H9 (cell line): Measurements from ENCODE around the gene CCNF. TPM values are rescaled to one million over a fixed set of nuclear protein-coding genes. Genes with fewer than 3 reads are reported as not detected.

Experiments used
- DNase-seq: peaks from one replicate; pipeline ENCODE4 v3.0.0-alpha.2; 2017
- H2AFZ ChIP-seq: one replicate; pipeline ENCODE4 v1.6.1; 2013; ENCODE audit warnings: mild to moderate bottlenecking, low read length, control low read depth, moderate library complexity
- H2AK5ac ChIP-seq: 2 replicates; pipeline ENCODE4 v1.6.1; 2013; ENCODE audit warnings: low read length, control low read depth, mixed read lengths; ENCODE audit not compliant: insufficient read length
- H2BK120ac ChIP-seq: one replicate; pipeline ENCODE4 v1.6.1; 2013; ENCODE audit warnings: low read depth, mild to moderate bottlenecking, low read length, control low read depth, inconsistent platforms; ENCODE audit not compliant: poor library complexity, severe bottlenecking
- H2BK12ac ChIP-seq: 2 replicates; pipeline ENCODE4 v1.6.1; 2013; ENCODE audit warnings: low read length, control low read depth, mixed read lengths, low read depth; ENCODE audit not compliant: insufficient read length
- H2BK15ac ChIP-seq: 2 replicates; pipeline ENCODE4 v1.6.1; 2013; ENCODE audit warnings: low read depth, low read length, control low read depth
- H2BK20ac ChIP-seq: one replicate; pipeline ENCODE4 v1.6.1; 2013; ENCODE audit warnings: low read depth, mild to moderate bottlenecking, low read length, control low read depth, inconsistent platforms; ENCODE audit not compliant: poor library complexity, severe bottlenecking
- H2BK5ac ChIP-seq: 2 replicates; pipeline ENCODE4 v1.6.1; 2013; ENCODE audit warnings: low read length, control low read depth, mixed read lengths; ENCODE audit not compliant: insufficient read length
- H3K14ac ChIP-seq: 2 replicates; pipeline ENCODE4 v1.6.1; 2013; ENCODE audit warnings: low read length, control low read depth; ENCODE audit not compliant: insufficient read depth
- H3K18ac ChIP-seq: 2 replicates; pipeline ENCODE4 v1.6.1; 2013; ENCODE audit warnings: low read depth, mild to moderate bottlenecking, mixed read lengths, low read length, control low read depth; ENCODE audit not compliant: insufficient read length
- H3K23ac ChIP-seq: 2 replicates; pipeline ENCODE4 v1.6.1; 2013; ENCODE audit warnings: low read length, control low read depth, mixed read lengths, low read depth; ENCODE audit not compliant: insufficient read length
- H3K23me2 ChIP-seq: 2 replicates; pipeline ENCODE4 v1.6.1; 2013; ENCODE audit warnings: low read depth, mild to moderate bottlenecking, mixed read lengths, low read length, control low read depth; ENCODE audit not compliant: insufficient read length, poor library complexity, severe bottlenecking
- H3K27ac ChIP-seq: 2 replicates; pipeline ENCODE4 v1.5.1; 2013; ENCODE audit warnings: low read length, control low read depth, mixed read lengths, low read depth; ENCODE audit not compliant: insufficient read length
- H3K27me3 ChIP-seq: 2 replicates; pipeline ENCODE4 v1.6.1; 2013; ENCODE audit warnings: low read length, control low read depth, inconsistent platforms; ENCODE audit not compliant: insufficient read depth
- H3K4ac ChIP-seq: 2 replicates; pipeline ENCODE4 v1.6.1; 2013; ENCODE audit warnings: low read depth, mild to moderate bottlenecking, control low read depth, inconsistent platforms, low read length, moderate library complexity
- H3K4me1 ChIP-seq: 2 replicates; pipeline ENCODE4 v1.6.1; 2013; ENCODE audit warnings: low read length, control low read depth, inconsistent platforms; ENCODE audit not compliant: insufficient read depth
- H3K4me2 ChIP-seq: 2 replicates; pipeline ENCODE4 v1.6.1; 2013; ENCODE audit warnings: low read length, control low read depth, mixed read lengths; ENCODE audit not compliant: insufficient read length, insufficient read depth
- H3K56ac ChIP-seq: 2 replicates; pipeline ENCODE4 v1.6.1; 2013; ENCODE audit warnings: low read depth, mild to moderate bottlenecking, mixed read lengths, low read length, control low read depth; ENCODE audit not compliant: insufficient read length
- H3K79me1 ChIP-seq: 2 replicates; pipeline ENCODE4 v1.6.1; 2013; ENCODE audit warnings: low read depth, mild to moderate bottlenecking, moderate library complexity, low read length, control low read depth, inconsistent platforms; ENCODE audit not compliant: insufficient read depth, poor library complexity, severe bottlenecking
- H3K79me2 ChIP-seq: 2 replicates; pipeline ENCODE4 v1.6.1; 2013; ENCODE audit warnings: low read length, control low read depth, inconsistent platforms; ENCODE audit not compliant: insufficient read depth
- H3K9ac ChIP-seq: 2 replicates; pipeline ENCODE4 v1.6.1; 2013; ENCODE audit warnings: low read length, control low read depth, mixed read lengths; ENCODE audit not compliant: insufficient read length; ENCODE audit errors: extremely low read depth
- H3K9me3 ChIP-seq: one replicate; pipeline ENCODE4 v1.6.1; 2013; ENCODE audit warnings: low read depth, low read length, inconsistent platforms; ENCODE audit not compliant: control insufficient read depth
- H3T11ph ChIP-seq: one replicate; pipeline ENCODE4 v1.6.1; 2013; ENCODE audit warnings: mild to moderate bottlenecking, low read length, control low read depth, inconsistent platforms
- H4K20me1 ChIP-seq: one replicate; pipeline ENCODE4 v1.6.1; 2013; ENCODE audit not compliant: control insufficient read depth, insufficient read length, insufficient read depth
- H4K5ac ChIP-seq: 2 replicates; pipeline ENCODE4 v1.6.1; 2013; ENCODE audit warnings: low read depth, mild to moderate bottlenecking, mixed read lengths, low read length, control low read depth; ENCODE audit not compliant: insufficient read length
- H4K8ac ChIP-seq: replicated peaks from 2 replicates; pipeline ENCODE4 v1.6.1; 2013; ENCODE audit warnings: low read length, control low read depth, mixed read lengths, low read depth; ENCODE audit not compliant: insufficient read length
- H4K91ac ChIP-seq: 2 replicates; pipeline ENCODE4 v1.6.1; 2013; ENCODE audit warnings: low read depth, mild to moderate bottlenecking, moderate library complexity, mixed read lengths, low read length, control low read depth; ENCODE audit not compliant: insufficient read length
- H3K27ac Mint-ChIP-seq, 3 experiments: 2 replicates in 2 of 3; 3 replicates in 1 of 3; pipeline ENCODE4 v1.8.0; 2020 to 2021; ENCODE audit warnings: mixed read lengths in 3 of 3, mild to moderate bottlenecking in 1 of 3, moderate library complexity in 1 of 3
- H3K27me3 Mint-ChIP-seq: 2 replicates; pipeline ENCODE4 v1.8.0; 2021; ENCODE audit warnings: low read depth, mild to moderate bottlenecking, moderate library complexity, mixed read lengths
- H3K36me3 Mint-ChIP-seq, 3 experiments: 2 replicates in 2 of 3; 3 replicates in 1 of 3; pipeline ENCODE4 v1.8.0; 2020 to 2021; ENCODE audit warnings: low read depth in 3 of 3, mixed read lengths in 3 of 3; ENCODE audit not compliant: insufficient read depth in 1 of 3
- H3K4me1 Mint-ChIP-seq, 2 experiments: 2 replicates each; pipeline ENCODE4 v1.8.0; 2020; ENCODE audit warnings: mixed read lengths in 2 of 2
- H3K4me3 Mint-ChIP-seq, 2 experiments: 2 replicates in 1 of 2; 3 replicates in 1 of 2; pipeline ENCODE4 v1.8.0; 2020 to 2021; ENCODE audit warnings: mild to moderate bottlenecking in 2 of 2, mixed read lengths in 2 of 2, moderate library complexity in 1 of 2
- H3K9me3 Mint-ChIP-seq, 2 experiments: 2 replicates in 1 of 2; 3 replicates in 1 of 2; pipeline ENCODE4 v1.8.0; 2020; ENCODE audit warnings: mild to moderate bottlenecking in 2 of 2, mixed read lengths in 2 of 2, moderate library complexity in 1 of 2
- WGBS: extraction: QIAGEN DNeasy Blood & Tissue Kit; methylation state at CpG from one replicate; pipeline ENCODE4 v1.1.7; 2013; ENCODE audit warnings: missing lambda C conversion rate, low lambda C conversion rate, mixed read lengths; ENCODE audit not compliant: insufficient read length; ENCODE audit errors: extremely low coverage; 5-methylcytosine and 5-hydroxymethylcytosine counted together
- total RNA-seq: library from RNA; stranded (reverse); gene quantifications from 2 replicates; pipeline ENCODE4 v1.2.1, GENCODE V29; 2021
- TF ChIP-seq, protein P1 (sequence below): fragments of 200-600 bp; sonication (generic); conservative IDR thresholded peaks from 3 replicates; pipeline ENCODE4 v1.8.0; 2021; ENCODE audit warnings: antibody characterized with exemption, mild to moderate bottlenecking

CCNF gene
- total RNA-seq, 1 experiment from 2014 or later = 61.6 TPM

DNA sequence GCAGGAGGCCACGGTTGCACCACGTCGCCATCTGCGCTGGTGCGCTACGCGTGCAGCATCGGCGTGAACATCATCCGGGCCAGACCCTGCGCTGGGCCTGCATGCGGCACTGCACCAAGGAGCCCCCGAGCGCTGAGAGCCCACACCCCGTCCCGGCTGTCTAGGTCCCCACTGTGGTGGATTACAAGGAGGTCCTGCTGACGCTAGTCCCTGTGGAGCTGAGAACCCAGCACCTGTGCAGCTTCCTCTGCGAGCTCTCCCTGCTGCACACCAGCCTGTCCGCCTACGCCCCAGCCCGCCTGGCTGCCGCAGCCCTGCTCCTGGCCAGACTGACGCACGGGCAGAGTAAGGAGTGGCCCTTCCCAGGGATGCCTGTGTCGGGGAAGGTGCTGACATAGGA lies 19.9 kb downstream of the CCNF start:
- H3K23ac ChIP-seq = no peak overlapping the region
- H3K79me2 ChIP-seq = no peaks in the 10 kb centered on the region
- no peaks in the 10 kb centered on the region for H3K27me3 Mint-ChIP-seq
- no peak overlapping the region for H3K18ac ChIP-seq
- no peaks in the 10 kb centered on the region for H3K27me3 ChIP-seq
- no peak overlapping the region for H2BK15ac ChIP-seq
- no peak overlapping the region for H3K56ac ChIP-seq
- H4K8ac ChIP-seq = no peak overlapping the region
- no peak overlapping the region for H3K27ac Mint-ChIP-seq
- no peak overlapping the region for H2AFZ ChIP-seq
- no peak overlapping the region for H3K27ac ChIP-seq
- H3T11ph ChIP-seq = no peak overlapping the region
- H2BK5ac ChIP-seq = no peak overlapping the region
- H2AK5ac ChIP-seq = no peak overlapping the region
- no peaks in the 10 kb centered on the region for H3K9me3 Mint-ChIP-seq
- H3K4me1 Mint-ChIP-seq = no peaks in the 10 kb centered on the region
- no peak overlapping the region for H3K4me3 Mint-ChIP-seq
- H3K79me1 ChIP-seq = no peaks in the 10 kb centered on the region
- H3K9ac ChIP-seq = no peak overlapping the region
- H3K14ac ChIP-seq = no peak overlapping the region
- no peaks in the 10 kb centered on the region for H3K4me1 ChIP-seq
- no peak overlapping the region for H4K91ac ChIP-seq
- H3K36me3 Mint-ChIP-seq = peaks cover 52 to 88% (median 87%) of the 10 kb centered on the region in 3 experiments
- no peak overlapping the region for H2BK20ac ChIP-seq
- no peaks in the 10 kb centered on the region for H3K9me3 ChIP-seq
- H4K20me1 ChIP-seq = no peaks in the 10 kb centered on the region
- H3K4ac ChIP-seq = no peak overlapping the region
- H2BK12ac ChIP-seq = no peak overlapping the region
- H2BK120ac ChIP-seq = no peak overlapping the region
- no peak overlapping the region for H4K5ac ChIP-seq
- TF ChIP-seq, protein P1, sequence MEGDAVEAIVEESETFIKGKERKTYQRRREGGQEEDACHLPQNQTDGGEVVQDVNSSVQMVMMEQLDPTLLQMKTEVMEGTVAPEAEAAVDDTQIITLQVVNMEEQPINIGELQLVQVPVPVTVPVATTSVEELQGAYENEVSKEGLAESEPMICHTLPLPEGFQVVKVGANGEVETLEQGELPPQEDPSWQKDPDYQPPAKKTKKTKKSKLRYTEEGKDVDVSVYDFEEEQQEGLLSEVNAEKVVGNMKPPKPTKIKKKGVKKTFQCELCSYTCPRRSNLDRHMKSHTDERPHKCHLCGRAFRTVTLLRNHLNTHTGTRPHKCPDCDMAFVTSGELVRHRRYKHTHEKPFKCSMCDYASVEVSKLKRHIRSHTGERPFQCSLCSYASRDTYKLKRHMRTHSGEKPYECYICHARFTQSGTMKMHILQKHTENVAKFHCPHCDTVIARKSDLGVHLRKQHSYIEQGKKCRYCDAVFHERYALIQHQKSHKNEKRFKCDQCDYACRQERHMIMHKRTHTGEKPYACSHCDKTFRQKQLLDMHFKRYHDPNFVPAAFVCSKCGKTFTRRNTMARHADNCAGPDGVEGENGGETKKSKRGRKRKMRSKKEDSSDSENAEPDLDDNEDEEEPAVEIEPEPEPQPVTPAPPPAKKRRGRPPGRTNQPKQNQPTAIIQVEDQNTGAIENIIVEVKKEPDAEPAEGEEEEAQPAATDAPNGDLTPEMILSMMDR = no peak
- no peak for DNase-seq
- WGBS = no CpG with 5 or more reads among the region's 25 CpGs
- no peaks in the 10 kb centered on the region for H3K23me2 ChIP-seq
- no peak overlapping the region for H3K4me2 ChIP-seq
